Glutamatergic neuron (in vitro differentiated cells): ENCODE results near the gene RUNX3. TPM values are rescaled to one million over a fixed set of nuclear protein-coding genes. Genes with fewer than 3 reads are reported as not detected.

ENCODE experiments used
- DNase-seq: peaks from one replicate; pipeline ENCODE4 v3.0.0; 2022
- H3K27ac Mint-ChIP-seq: one replicate; pipeline ENCODE4 v1.8.0; 2020; ENCODE audit warnings: mild to moderate bottlenecking, mixed read lengths, inconsistent platforms; ENCODE audit not compliant: unreplicated experiment
- H3K27me3 Mint-ChIP-seq: one replicate; pipeline ENCODE4 v1.8.0; 2020; ENCODE audit warnings: mild to moderate bottlenecking, moderate library complexity, mixed read lengths, inconsistent platforms; ENCODE audit not compliant: unreplicated experiment
- H3K36me3 Mint-ChIP-seq: one replicate; pipeline ENCODE4 v1.8.0; 2020; ENCODE audit warnings: mild to moderate bottlenecking, mixed read lengths, inconsistent platforms; ENCODE audit not compliant: unreplicated experiment
- H3K4me1 Mint-ChIP-seq: one replicate; pipeline ENCODE4 v1.8.0; 2020; ENCODE audit warnings: mild to moderate bottlenecking, low read depth, mixed read lengths, inconsistent platforms; ENCODE audit not compliant: unreplicated experiment
- H3K4me3 Mint-ChIP-seq: one replicate; pipeline ENCODE4 v1.8.0; 2020; ENCODE audit warnings: mild to moderate bottlenecking, mixed read lengths, inconsistent platforms; ENCODE audit not compliant: unreplicated experiment
- H3K9me3 Mint-ChIP-seq: one replicate; pipeline ENCODE4 v1.8.0; 2020; ENCODE audit warnings: mild to moderate bottlenecking, moderate library complexity, mixed read lengths, inconsistent platforms; ENCODE audit not compliant: unreplicated experiment
- CTCF ChIP-seq: fragments of 200-600 bp; sonication (generic); IDR thresholded peaks from one replicate; pipeline ENCODE4 v1.5.0; 2021; ENCODE audit not compliant: partially characterized antibody, unreplicated experiment
- total RNA-seq: library from RNA; stranded (reverse); fragmentation: NEBNext Ultra II Directional; extraction: Animal tissue kit (Norgen Biotek cat#: 25700); gene quantifications from one replicate; pipeline ENCODE4 v1.2.1, GENCODE V29; 2021; ENCODE audit not compliant: unreplicated experiment

Gene RUNX3
- total RNA-seq, 1 donor from 2014 or later, result 0.15 TPM

GRCh38 chr1:24960071-24960801 lies 30.2 kb upstream of the RUNX3 start:
- no peaks in the 10 kb centered on the region for H3K4me1 Mint-ChIP-seq
- no peak overlapping the region for H3K4me3 Mint-ChIP-seq
- DNase-seq, result no peak
- no peak for TF ChIP-seq CTCF
- peaks cover 13% of the 10 kb centered on the region for H3K27me3 Mint-ChIP-seq
- peaks cover 4% of the 10 kb centered on the region for H3K36me3 Mint-ChIP-seq
- peaks cover 3% of the 10 kb centered on the region for H3K9me3 Mint-ChIP-seq
- no peak overlapping the region for H3K27ac Mint-ChIP-seq

- peaks cover 3% of the 10 kb centered on the region for H3K9me3 Mint-ChIP-seq
- no peak for TF ChIP-seq CTCF
- H3K27ac Mint-ChIP-seq, result no peak overlapping the region
- peaks cover 17% of the 10 kb centered on the region for H3K27me3 Mint-ChIP-seq
- DNase-seq, result no peak
- peaks cover 7% of the 10 kb centered on the region for H3K36me3 Mint-ChIP-seq
- H3K4me3 Mint-ChIP-seq, result no peak overlapping the region
- H3K4me1 Mint-ChIP-seq, result no peaks in the 10 kb centered on the region
These were observed 29.5 kb upstream of the RUNX3 start for GRCh38 chr1:24959623-24959975.

GRCh38 chr1:24958766-24959622 lies 28.9 kb upstream of the RUNX3 start:
- DNase-seq, result no peak
- Mint-ChIP-seq H3K27ac (no peak overlapping the region), H3K9me3 (peaks cover 3% of the 10 kb centered on the region), H3K36me3 (peaks cover 5% of the 10 kb centered on the region), H3K4me1 (no peaks in the 10 kb centered on the region), H3K27me3 (peaks cover 19% of the 10 kb centered on the region), H3K4me3 (no peak overlapping the region)
- no peak for TF ChIP-seq CTCF

- Mint-ChIP-seq H3K4me3 (no peak overlapping the region), H3K9me3 (peaks cover 3% of the 10 kb centered on the region), H3K36me3 (peaks cover 5% of the 10 kb centered on the region), H3K27me3 (peaks cover 19% of the 10 kb centered on the region), H3K4me1 (no peaks in the 10 kb centered on the region), H3K27ac (no peak overlapping the region)
- DNase-seq, result no peak
- TF ChIP-seq CTCF, result no peak
These were observed 28.0 kb upstream of the RUNX3 start for GRCh38 chr1:24957808-24958752.
